SU-DHL-6 (cell line): ENCODE data around the gene SLC9A9.

Source experiments
- CTCF ChIP-seq: fragments of 200-600 bp; sonication (generic); IDR thresholded peaks from one replicate; pipeline ENCODE4 v1.5.1; 2017; ENCODE audit warnings: antibody characterized with exemption, mild to moderate bottlenecking, low read length, moderate library complexity; ENCODE audit not compliant: insufficient read depth, poor library complexity, severe bottlenecking
- EZH2phosphoT487 ChIP-seq: fragments of 200-600 bp; sonication (generic), shearing (Covaris generic); conservative IDR thresholded peaks from 2 replicates; pipeline ENCODE4 v1.6.1; 2018; ENCODE audit warnings: mild to moderate bottlenecking, antibody characterized with exemption, low read length, moderate library complexity, mixed read lengths

- no peak for TF ChIP-seq CTCF
- TF ChIP-seq EZH2phosphoT487, result no peak
Measured at GRCh38 chr3:143600756-143601718, 247.2 kb downstream of the SLC9A9 start.
